CD4-positive, alpha-beta T cell treated with Interleukin-17A for 1 hour (primary cell): ENCODE measurements around the gene SREBF1.

ENCODE experiments used
- DNase-seq: peaks from one replicate; pipeline ENCODE4 v3.0.0-alpha.2; 2020

Gene SREBF1

DNA sequence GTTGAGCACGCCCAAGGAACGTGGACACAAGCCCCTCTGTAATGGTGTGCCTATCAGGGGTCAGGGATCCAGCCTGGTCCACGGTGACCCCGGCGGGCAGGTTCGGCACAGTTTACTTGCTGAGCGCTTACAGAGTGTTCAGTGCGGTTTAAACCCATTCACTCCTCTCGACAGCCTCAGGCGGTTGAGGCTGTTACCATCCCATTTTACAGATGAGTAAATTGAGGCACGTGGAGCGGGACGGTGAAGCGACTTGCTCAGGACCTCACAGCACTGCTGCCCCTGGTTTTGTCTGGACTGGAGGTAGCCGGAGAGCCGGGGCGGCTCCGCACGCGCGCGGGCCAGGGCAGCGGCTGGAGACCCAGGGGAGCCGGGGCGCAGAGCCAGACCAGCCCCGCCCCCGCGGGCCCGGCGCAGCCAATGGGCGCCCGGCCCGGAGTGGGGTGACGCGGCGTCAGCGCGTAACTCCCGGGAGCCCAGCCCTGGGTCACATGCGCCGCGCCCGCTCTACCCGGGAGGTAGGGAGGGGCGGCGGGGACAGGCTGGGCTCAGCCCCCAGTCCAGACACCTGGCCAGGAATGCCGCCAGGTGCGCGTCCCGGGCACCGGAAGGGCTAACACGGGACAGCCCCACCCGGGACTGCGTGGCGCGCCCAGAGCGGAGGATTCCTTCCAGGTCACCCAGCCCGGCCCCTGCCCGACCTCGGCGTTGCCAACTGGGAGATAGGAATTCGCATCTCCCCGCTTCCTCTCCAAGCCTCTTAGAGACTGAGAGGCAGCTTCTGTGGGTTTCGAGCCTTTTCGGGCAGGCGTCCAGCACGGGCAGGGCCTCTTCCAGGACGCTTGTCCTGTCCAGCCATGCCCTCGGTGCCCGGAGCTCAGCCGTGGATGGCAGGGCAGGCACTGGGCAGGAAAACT lies 3.3 kb upstream of the SREBF1 start:
- peak; percentile 82 for DNase-seq

DNA sequence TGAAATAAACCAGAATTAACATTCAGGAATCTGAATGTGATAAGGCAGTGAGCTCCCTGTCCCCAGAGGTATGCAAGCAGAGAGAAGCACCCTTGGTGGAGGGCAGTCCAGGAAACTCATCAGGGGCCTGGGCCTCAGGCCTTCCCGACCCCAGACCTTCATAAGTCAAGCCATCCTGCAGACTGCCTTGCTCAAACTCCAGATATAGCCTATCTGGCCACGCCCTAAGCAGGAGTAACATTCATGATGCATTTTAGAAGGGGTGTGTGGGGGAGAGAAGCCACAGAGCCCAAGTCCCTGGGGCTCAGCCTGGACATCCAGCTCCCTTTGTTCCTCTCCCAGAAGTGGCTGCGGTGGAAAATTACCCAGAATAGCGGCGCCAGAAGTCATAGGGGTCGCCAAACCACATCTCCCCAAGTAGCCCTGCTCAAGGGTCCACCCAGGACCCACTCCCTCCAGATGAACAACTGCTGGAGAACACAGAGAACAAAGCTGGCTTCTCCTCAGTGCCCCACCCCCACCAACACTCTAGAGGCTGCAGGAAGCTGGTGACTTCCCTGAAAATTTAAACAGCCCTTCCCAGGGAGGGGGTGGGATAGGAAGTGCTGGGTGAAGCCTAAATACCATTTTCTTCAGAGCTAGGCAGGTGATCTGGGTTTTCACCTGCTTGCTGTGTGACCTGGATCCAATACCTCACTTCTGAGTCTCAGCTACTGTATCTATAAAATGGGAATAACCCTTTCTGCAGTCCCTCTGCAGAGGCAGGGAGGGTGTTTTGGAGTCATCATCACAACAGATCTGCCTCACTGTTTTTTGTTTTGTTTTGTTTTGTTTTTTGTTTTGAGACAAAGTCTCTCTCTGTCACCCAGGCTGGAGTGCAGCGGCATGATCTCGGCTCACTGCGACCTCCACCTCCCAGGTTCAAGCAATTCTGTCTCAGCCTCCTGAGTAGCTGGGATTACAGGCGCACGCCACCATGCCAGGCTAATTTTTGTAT lies 1.5 kb upstream of the SREBF1 start:
- DNase-seq = no peak

DNA sequence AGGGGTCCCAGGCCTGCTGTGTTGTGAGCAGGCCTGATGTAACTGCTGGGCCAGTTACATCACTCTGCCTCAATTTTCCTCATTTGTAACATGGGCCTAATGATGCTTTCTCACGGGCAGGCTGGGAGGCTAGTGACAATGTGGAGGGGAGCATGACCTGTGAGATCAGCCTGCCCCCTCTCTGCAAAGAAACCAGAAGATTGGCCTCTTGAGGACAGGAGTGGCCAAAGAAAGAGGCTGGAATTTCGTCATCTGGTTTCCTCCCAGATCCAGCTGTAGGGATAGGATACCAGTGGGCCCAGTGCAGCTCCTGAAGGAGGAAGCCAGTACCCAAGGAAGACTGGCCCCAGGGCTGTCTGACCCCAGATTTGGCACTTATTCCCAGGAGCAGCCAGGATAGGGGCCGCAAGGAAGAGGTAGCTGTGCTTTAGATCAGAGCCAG lies 615 bp upstream of the SREBF1 start:
- no peak for DNase-seq

DNA sequence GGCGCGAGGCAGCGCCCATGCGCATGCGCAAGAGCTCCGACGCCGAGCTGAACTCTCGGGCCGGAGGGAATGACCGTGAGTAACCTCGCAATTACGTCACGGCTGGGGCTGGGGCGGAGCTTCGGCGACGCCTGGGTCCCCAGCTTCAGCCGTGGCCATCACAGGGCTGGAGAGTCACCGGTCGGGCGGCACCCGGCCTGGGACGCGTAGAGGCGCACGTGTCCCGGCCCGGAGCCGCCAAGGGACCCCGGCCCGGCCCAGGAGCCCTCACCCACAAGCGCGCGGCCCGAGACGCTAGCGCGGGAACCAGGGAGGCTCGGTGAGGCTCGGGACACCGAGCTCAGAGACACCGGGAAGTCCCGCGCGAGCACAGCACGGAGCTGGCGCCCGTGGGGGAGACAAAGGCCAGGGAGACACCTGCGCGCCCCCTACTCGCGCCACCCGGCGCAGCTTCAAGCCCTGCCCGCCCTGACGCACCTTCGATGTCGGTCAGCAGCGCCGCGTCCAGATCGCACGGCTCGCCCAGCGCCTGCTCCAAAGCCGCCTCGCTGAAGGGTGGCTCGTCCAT lies 452 bp downstream of the SREBF1 start:
- DNase-seq = peak; percentile 97

DNA sequence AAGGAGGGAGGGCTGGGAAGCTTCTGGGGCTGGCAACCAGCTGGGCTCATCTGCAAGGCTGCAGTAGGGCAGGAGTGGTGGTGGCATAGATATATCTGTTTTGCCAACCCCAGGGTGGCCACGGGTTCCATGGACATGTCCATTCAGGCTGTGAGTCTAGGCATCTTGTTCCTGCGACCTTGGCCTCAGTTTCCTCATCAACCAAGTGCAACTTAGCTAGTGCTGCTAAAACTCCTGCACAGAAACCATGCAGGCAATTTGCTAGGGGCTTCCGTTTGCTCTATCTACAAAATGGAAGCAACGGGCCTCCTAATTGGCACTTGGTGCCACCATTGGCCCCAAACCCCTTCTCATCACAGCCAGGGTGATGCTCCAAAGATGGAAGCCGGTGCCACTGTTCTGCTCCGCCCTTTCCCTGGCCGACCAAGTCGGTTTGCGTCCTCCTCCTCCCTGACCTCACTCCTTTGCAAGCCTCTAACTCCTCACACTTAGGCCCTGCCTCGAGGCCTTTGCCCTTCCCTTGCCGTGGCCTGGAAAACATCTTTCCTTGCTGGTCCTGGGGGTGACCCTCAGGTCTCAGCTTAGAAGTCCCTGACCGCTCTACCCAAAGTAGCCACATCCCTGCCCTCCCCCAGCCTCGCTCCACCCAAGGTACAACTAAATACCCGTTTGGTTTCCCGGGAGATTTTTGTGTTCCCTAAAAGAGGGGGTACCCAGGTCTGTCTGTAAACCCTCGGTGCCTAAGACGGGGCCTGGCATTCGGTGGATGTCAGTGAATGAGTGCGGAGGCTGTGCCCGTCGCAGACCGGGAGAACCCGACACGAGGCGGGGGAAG lies 1.2 kb downstream of the SREBF1 start:
- no peak for DNase-seq

- DNase-seq = no peak
Observed at GRCh38 chr17:17834974-17835373, 1.8 kb downstream of the SREBF1 start.

DNA sequence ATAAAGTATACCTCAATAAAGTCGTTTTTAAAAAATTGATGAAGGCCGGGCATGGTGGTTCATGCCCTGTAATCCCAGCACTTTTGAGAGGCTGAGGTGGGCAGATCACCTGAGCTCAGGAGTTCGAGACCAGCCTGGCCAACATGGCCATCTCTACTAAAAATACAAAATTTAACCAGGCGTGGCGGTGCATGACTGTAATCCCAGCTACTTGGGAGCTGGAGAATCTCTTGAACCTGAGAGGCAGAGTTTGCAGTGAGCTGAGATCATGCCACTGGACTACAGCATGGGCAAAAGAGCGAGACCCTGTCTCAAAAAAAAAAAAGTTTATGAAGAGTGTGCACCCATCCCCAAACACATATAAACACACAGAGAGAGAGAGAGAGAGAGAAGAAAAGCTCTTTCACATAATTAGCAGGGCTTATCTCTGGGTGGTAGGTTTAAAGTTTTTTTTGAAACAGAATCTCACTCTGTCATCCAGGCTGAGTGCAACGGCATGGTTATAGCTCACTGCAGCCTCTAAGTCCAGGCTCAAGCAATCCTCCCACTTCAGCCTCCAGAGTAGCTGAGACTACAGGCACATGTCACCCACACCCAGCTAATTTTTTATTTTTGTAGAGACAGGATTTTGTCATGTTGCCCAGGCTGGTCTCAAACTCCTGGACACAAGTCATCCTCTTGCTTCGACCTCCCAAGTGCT lies 3.0 kb downstream of the SREBF1 start:
- DNase-seq = no peak

DNA sequence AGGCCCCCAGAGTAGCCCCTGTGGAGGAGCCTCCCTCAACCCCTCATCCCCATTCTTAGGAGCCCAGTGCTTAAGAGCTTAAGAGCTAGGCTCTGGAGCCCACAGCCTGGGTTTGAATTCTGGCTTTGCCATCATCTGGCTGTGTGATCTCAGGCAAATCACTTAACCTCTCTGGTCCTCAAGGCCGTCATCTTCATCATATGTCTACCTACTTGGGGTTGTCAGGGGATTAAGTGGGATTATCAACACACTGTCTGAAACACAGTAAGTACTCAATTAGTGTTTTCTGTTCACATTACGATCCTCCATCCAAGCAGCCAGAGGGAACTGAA lies 4.8 kb downstream of the SREBF1 start:
- DNase-seq = no peak

DNA sequence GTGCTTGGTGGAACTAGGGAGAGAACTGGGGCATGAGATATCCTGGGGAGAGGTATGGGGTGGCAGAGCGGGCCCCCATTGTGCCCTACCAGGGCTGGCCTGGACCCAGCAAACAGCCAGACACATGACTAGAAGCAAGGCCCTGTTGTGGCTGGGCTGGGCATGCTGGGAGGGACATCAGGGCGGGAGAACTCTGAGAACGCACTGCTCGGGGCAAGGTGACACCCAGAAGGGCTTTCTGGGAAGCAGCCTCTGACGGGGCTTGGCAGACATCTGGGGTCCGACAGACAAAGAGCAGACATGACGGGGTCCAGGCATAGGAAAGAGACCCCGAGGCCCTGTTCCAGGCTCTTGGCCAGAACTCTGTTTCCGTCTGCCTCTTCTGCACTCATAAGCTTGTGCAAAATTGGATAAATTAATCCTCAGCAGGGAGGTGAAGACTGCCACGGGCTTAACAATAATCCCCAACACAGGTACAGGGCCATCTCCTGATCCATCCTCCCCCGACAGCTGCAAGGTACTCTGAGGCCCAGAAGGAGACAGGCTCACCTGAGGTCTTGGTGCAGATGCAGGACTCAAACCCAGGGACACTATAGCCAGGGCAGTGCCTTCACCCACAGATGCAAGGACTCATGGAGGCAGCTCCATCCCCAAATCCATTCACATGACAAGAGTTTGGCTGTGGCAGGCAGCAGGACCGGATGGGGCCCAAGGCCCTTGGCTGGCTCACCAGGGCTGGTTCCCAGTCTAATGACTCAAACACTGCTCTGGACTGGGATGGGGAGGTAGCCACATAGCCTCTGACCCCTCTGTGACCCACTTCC lies 5.4 kb downstream of the SREBF1 start:
- no peak for DNase-seq

GRCh38 chr17:17830740-17831207 lies 6.0 kb downstream of the SREBF1 start:
- DNase-seq = no peak

DNA sequence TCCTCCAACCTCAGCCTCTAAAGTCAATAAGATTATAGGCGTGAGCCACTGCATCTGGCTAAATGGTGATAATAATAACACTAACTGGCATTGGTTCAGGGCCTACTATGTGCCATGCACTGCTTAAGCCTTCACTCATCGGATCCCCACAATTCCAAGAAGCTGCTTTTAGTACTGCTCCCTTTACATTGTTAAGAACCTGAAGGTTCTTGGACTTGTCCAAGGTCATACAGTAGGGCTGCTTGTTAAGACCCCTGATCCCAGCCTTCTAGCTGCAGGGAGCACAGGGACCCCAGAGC lies 6.6 kb downstream of the SREBF1 start:
- DNase-seq = no peak

DNA sequence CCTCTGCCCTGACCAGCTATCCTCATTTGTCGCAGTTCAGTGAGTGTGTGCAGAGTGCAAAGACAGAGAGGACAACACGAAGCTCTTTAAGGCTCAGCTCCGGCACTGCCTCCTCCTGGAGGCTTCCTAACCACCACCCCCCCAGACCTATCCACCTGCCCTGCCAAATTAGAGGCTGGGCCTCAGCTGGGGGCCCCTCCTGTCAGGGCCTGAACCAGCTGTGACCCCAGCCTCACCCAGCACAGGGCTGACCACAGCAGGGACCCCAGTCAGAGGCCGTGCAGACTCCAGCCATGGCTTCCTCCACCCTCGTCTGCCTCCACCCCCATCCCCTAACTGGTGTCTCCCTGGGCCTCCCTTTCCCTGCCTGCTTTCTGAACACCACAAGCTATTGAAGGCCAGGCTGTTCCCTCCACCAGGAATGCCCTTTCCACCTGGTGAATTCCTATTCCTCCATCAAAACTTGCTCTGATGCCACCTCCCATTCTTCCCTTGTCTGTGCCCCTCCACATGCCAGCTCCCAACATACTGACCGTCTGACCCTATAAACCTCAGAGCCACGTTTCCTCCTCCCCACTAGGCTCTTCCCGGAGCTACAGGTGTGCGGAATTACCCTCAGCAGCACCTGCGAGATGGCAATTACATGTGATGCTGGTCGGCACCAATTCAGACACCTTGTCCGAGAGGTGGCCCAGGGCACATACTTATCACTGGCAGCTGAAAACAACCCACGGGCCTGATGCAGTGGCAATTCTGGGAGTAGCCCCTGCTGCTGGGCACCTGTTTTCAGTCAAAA lies 8.8 kb downstream of the SREBF1 start:
- DNase-seq = no peak

GRCh38 chr17:17826942-17827785 lies 9.6 kb downstream of the SREBF1 start:
- DNase-seq = no peak

DNA sequence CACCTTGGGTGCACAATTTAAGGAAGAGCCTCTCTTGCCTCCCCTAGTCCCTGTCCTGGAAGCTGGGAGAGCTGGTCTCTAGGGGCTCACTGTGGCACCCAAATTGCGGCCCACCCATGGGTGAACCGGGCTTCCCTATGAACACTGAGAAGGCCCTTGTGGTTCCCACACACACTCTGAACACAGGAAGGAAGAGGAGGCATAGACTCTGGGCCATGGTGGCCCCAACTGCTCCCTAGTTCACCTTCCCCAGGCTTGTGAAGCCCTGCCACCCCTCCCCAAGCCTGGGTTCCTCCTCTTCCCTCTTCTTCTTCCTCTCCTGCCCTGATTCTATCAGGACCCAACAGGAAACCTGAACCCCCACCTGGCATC lies 10.5 kb downstream of the SREBF1 start:
- DNase-seq = no peak

DNA sequence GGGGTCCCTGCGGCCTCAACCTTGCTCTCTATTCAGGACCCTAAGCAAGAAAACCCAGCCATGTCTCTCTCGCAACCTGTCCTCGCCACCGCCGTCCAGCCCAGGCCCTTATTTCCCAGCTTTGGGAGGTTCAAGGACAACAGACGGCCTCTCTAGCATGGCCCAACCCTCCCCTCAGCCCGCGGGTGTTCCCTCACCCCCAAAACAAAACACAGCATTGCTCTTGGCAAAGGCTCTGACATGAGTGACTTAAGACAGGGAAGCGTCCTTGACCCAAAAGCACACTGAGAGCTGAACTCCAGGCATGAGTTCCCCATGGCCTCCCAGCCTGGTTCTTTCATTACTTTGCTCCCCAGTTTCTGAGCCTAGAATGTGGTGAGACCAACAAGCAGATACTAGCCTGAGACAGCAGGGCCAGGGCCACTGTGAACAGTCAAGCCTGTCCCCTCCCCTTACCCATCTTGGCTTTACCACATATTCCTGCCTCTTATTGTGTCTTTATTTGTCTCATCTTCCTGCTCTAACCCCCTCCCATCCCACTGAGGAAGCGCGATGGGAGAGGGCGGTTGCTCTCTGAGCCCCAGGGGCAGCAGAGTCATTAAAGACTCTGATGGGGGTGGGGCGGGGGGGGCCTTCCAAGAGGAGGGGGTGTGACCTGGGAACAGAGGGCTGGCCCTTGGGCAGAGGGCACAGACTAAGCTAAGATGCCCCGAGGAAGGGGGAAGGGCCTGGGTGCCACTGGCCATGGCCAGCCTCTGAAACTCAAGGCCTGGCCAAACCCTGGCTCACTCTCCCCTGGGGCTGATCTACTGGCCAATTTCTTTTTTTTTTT lies 11.8 kb downstream of the SREBF1 start:
- DNase-seq = no peak

GRCh38 chr17:17824119-17824782 lies 12.5 kb downstream of the SREBF1 start:
- DNase-seq = no peak

GRCh38 chr17:17823433-17824118 lies 13.2 kb downstream of the SREBF1 start:
- peak; percentile 88 for DNase-seq
